Fibroblast of the aortic adventitia (primary cell): ENCODE measurements around the gene GIMAP7. TPM values are rescaled to one million over a fixed set of nuclear protein-coding genes. Genes with fewer than 3 reads are reported as not detected.
"Not testable (repeated sequence)": the region's sequence is repeated elsewhere in the genome, so short reads cannot be mapped to it uniquely, and the experiment has no call there.

Experiments used
- DNase-seq: peaks from one replicate; pipeline ENCODE4 v3.0.0-alpha.2; 2010; ENCODE audit warnings: low read depth
- H3K4me3 ChIP-seq: 2 replicates; pipeline ENCODE4 v1.5.1; 2011; ENCODE audit warnings: low read depth, mild to moderate bottlenecking, control low read depth, low read length, moderate library complexity
- CTCF ChIP-seq: IDR thresholded peaks from 2 replicates; pipeline ENCODE4 v1.5.1; 2011; ENCODE audit warnings: mild to moderate bottlenecking, low read length, control low read depth, inconsistent platforms; ENCODE audit not compliant: insufficient read depth
- total RNA-seq: library from RNA; depleted of rRNA; stranded (reverse); fragments of >200 nt; gene quantifications from 2 replicates; pipeline ENCODE4 v1.2.3, GENCODE V29; 2012; ENCODE audit warnings: low replicate concordance

GIMAP7 gene
- total RNA-seq, 1 donor: not detected

- H3K4me3 ChIP-seq: no peak overlapping the region
- no peak for TF ChIP-seq CTCF
- DNase-seq: no peak
These were observed 27.0 kb upstream of the GIMAP7 start for GRCh38 chr7:150487625-150488024.

- DNase-seq: no peak
- no peak for TF ChIP-seq CTCF
- no peak overlapping the region for H3K4me3 ChIP-seq
These were observed 24.9 kb upstream of the GIMAP7 start for GRCh38 chr7:150489782-150490181.

- not testable (repeated sequence) for DNase-seq, H3K4me3 ChIP-seq
These were observed 21.2 kb upstream of the GIMAP7 start for GRCh38 chr7:150493442-150493841.

GRCh38 chr7:150502519-150502918 is 12.2 kb upstream of the GIMAP7 start:
- DNase-seq: no peak
- TF ChIP-seq CTCF: no peak
- no peak overlapping the region for H3K4me3 ChIP-seq

GRCh38 chr7:150503155-150503554 is 11.5 kb upstream of the GIMAP7 start:
- TF ChIP-seq CTCF: no peak
- H3K4me3 ChIP-seq: no peak overlapping the region
- no peak for DNase-seq

- H3K4me3 ChIP-seq: no peak overlapping the region
- TF ChIP-seq CTCF: no peak
- no peak for DNase-seq
These were observed 11.1 kb upstream of the GIMAP7 start for GRCh38 chr7:150503581-150503980.

GRCh38 chr7:150507947-150508602 is 6.6 kb upstream of the GIMAP7 start:
- TF ChIP-seq CTCF: no peak
- DNase-seq: no peak
- H3K4me3 ChIP-seq: no peak overlapping the region
